HG03064 (cell line): ENCODE measurements around the gene CD164L2.
"Not testable (repeated sequence)": the region's sequence is repeated elsewhere in the genome, so short reads cannot be mapped to it uniquely, and the experiment has no call there.

ENCODE experiments used
- ATAC-seq: cut with Tn5 transposase; IDR thresholded peaks from one replicate; pipeline ENCODE4 v1.9.1; 2021; ENCODE audit warnings: low read depth; ENCODE audit not compliant: unreplicated experiment

CD164L2 gene

GRCh38 chr1:27391511-27392095 is 8.5 kb upstream of the CD164L2 start:
- ATAC-seq, result no peak

GRCh38 chr1:27388337-27389005 is 5.3 kb upstream of the CD164L2 start:
- no peak for ATAC-seq

GRCh38 chr1:27384797-27385196 is 1.7 kb upstream of the CD164L2 start:
- ATAC-seq, result not testable (repeated sequence)

- ATAC-seq, result no peak
These were observed 528 bp upstream of the CD164L2 start for GRCh38 chr1:27383661-27384060.

- ATAC-seq, result no peak
These were observed 967 bp downstream of the CD164L2 start for GRCh38 chr1:27381969-27382762.

GRCh38 chr1:27380766-27381733 is 2.1 kb downstream of the CD164L2 start:
- no peak for ATAC-seq

- no peak for ATAC-seq
These were observed 2.9 kb downstream of the CD164L2 start for GRCh38 chr1:27380224-27380623.

- no peak for ATAC-seq
These were observed 3.5 kb downstream of the CD164L2 start for GRCh38 chr1:27379564-27380122.

- no peak for ATAC-seq
These were observed 5.2 kb downstream of the CD164L2 start for GRCh38 chr1:27377760-27378495.

- no peak for ATAC-seq
These were observed 8.6 kb downstream of the CD164L2 start, which contains the start of gene FCN3 for GRCh38 chr1:27374362-27375086. Gene FCN3 (minus strand): TSS chr1:27374824. CDS start chr1:27374818, 6 bp downstream.

- ATAC-seq, result no peak
These were observed 10.1 kb downstream of the CD164L2 start for GRCh38 chr1:27372808-27373690.

GRCh38 chr1:27372022-27372807 is 10.9 kb downstream of the CD164L2 start:
- ATAC-seq, result no peak

GRCh38 chr1:27368869-27369582 is 14.1 kb downstream of the CD164L2 start:
- no peak for ATAC-seq

- no peak for ATAC-seq
These were observed 15.9 kb downstream of the CD164L2 start for GRCh38 chr1:27367160-27367650.

GRCh38 chr1:27366411-27367159 is 16.5 kb downstream of the CD164L2 start, which contains the start of gene MAP3K6:
Gene MAP3K6 (minus strand): TSS chr1:27366961. CDS start chr1:27366597, 364 bp downstream.
- ATAC-seq, result no peak

- no peak for ATAC-seq
These were observed 17.1 kb downstream of the CD164L2 start for GRCh38 chr1:27366113-27366410.
